PC-9 (cell line): ENCODE data around the gene CCL21. TPM values are rescaled to one million over a fixed set of nuclear protein-coding genes. Genes with fewer than 3 reads are reported as not detected.

Experiments
- BruUV-seq: library from RNA; stranded (reverse); fragments of 400-500 nt; replicated peaks from 2 replicates; lab custom pipeline; 2021; lab: Mats Ljungman, UMichigan
- CTCF ChIA-PET: fragments of 300-600 bp; sonication (Branson Sonifier 250); formaldehyde crosslinking; loops from one replicate; lab custom pipeline; 2022; ENCODE audit warnings: antibody characterized with exemption; lab: Charles Lee
- POLR2A ChIA-PET: fragments of 300-600 bp; sonication (Branson Sonifier 250); formaldehyde crosslinking; loops from one replicate; lab custom pipeline; 2022; ENCODE audit warnings: antibody characterized with exemption; ENCODE audit not compliant: unreplicated experiment; lab: Charles Lee
- DNase-seq, 2 experiments: peaks; one replicate each; pipeline versions ENCODE4 v3.0.0 to v3.0.0-alpha.2; 2015 to 2022; ENCODE audit warnings: mixed read lengths in 1 of 2
- H2AFZ ChIP-seq: fragments of 200-600 bp; sonication (generic); 2 replicates; pipeline ENCODE4 v1.8.1; 2017; ENCODE audit warnings: antibody characterized with exemption
- H3F3A ChIP-seq: fragments of 200-600 bp; sonication (generic); 2 replicates; pipeline ENCODE4 v1.8.1; 2017; ENCODE audit warnings: antibody characterized with exemption, mild to moderate bottlenecking, low read depth; ENCODE audit not compliant: insufficient read depth
- H3K27ac ChIP-seq: fragments of 200-600 bp; sonication (generic); 2 replicates; pipeline ENCODE4 v1.6.1; 2016; ENCODE audit warnings: mixed run types
- H3K27me3 ChIP-seq: fragments of 200-600 bp; sonication (generic); 2 replicates; pipeline ENCODE4 v1.6.1; 2016; ENCODE audit warnings: low read depth, mixed run types; ENCODE audit not compliant: insufficient read depth
- H3K36me3 ChIP-seq: fragments of 200-600 bp; sonication (generic); 2 replicates; pipeline ENCODE4 v1.6.1; 2016; ENCODE audit warnings: low read depth, mixed run types
- H3K4me1 ChIP-seq: fragments of 200-600 bp; sonication (generic); replicated peaks from 2 replicates; pipeline ENCODE4 v1.6.1; 2016; ENCODE audit warnings: mixed run types; ENCODE audit not compliant: insufficient read depth
- H3K4me2 ChIP-seq: fragments of 200-600 bp; sonication (generic); 2 replicates; pipeline ENCODE4 v1.6.1; 2017; ENCODE audit warnings: mixed run types
- H3K4me3 ChIP-seq: fragments of 200-600 bp; sonication (generic); 2 replicates; pipeline ENCODE4 v1.6.1; 2016; ENCODE audit warnings: mixed run types
- H3K79me2 ChIP-seq: fragments of 200-600 bp; sonication (generic); 2 replicates; pipeline ENCODE4 v1.6.1; 2017; ENCODE audit warnings: low read depth, mixed run types
- H3K9me2 ChIP-seq: fragments of 200-600 bp; sonication (generic); 2 replicates; pipeline ENCODE4 v1.8.1; 2017; ENCODE audit warnings: mild to moderate bottlenecking; ENCODE audit not compliant: insufficient read depth
- H3K9me3 ChIP-seq: fragments of 200-600 bp; sonication (generic); 2 replicates; pipeline ENCODE4 v1.8.1; 2016; ENCODE audit warnings: low read depth; ENCODE audit not compliant: insufficient read depth
- H4K20me1 ChIP-seq: fragments of 200-600 bp; sonication (generic); 2 replicates; pipeline ENCODE4 v1.8.1; 2017; ENCODE audit not compliant: insufficient read depth
- EZH2 ChIP-seq: fragments of 200-600 bp; sonication (generic); IDR thresholded peaks from 2 replicates; pipeline ENCODE4 v1.8.0; 2017; ENCODE audit warnings: antibody characterized with exemption, low read depth
- intact Hi-C: fragments of 100-400 bp; cut with micrococcal nuclease; formaldehyde crosslinking; loops from one replicate; pipeline ENCODE4 v1.10.0; 2022; ENCODE audit not compliant: unreplicated experiment
- total RNA-seq: library from RNA; stranded (reverse); gene quantifications from 2 replicates; pipeline ENCODE4 v1.2.3, GENCODE V29; 2021
- TF ChIP-seq, protein P1 (sequence below): fragments of 200-600 bp; sonication (generic); conservative IDR thresholded peaks from 2 replicates; pipeline ENCODE4 v1.6.1; 2017; ENCODE audit warnings: mixed run types, antibody characterized with exemption, mild to moderate bottlenecking, moderate library complexity

The CCL21 gene
- total RNA-seq, 1 experiment from 2014 or later = not detected

DNA sequence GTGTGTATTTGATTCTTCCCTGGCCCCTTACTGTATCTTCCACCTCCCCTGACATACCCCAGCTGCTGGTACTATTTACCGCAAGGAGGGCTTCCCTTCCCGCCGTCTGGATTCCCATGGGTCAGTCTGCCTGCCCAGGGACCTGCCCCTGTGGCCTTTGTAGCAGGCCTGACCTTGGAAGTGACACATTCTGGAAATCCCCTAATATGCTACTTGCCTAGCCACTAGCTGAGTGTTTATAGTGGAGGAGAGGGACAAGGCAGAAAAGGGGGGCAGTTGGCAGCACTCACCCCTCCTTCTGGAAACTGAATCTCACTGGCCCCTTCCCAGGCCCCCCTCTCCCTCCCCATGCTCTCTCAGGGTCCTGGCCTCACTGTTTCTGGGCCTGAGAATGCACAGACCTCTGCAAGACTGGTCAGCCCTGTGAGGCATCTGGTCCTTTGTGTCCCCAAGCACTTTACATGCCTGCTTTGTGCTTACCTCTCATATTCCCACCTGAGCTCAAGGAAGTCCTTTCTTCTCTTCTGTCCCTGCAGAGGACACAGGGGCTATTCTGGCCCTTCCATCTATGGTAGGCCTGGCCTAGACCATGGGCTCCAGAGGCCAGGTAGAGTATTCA is 8.2 kb upstream of the CCL21 start:
- Histone ChIP-seq H3K27ac (no peak overlapping the region), H3F3A (no peaks in the 10 kb centered on the region), H3K4me1 (no peaks in the 10 kb centered on the region), H3K4me2 (no peak overlapping the region), H2AFZ (no peak overlapping the region), H3K9me2 (no peaks in the 10 kb centered on the region), H3K27me3 (no peaks in the 10 kb centered on the region), H4K20me1 (no peaks in the 10 kb centered on the region), H3K9me3 (no peaks in the 10 kb centered on the region), H3K79me2 (no peaks in the 10 kb centered on the region), H3K4me3 (no peak overlapping the region), H3K36me3 (no peaks in the 10 kb centered on the region)
- DNase-seq = no peak
- ChIA-PET POLR2A (interaction anchor here (0.6 kb wide), 1 partner anchor 80 kb away, joined by 4 read pairs; no protein-coding TSS in a partner anchor), CTCF (no interaction called here)
- TF ChIP-seq, protein P1, sequence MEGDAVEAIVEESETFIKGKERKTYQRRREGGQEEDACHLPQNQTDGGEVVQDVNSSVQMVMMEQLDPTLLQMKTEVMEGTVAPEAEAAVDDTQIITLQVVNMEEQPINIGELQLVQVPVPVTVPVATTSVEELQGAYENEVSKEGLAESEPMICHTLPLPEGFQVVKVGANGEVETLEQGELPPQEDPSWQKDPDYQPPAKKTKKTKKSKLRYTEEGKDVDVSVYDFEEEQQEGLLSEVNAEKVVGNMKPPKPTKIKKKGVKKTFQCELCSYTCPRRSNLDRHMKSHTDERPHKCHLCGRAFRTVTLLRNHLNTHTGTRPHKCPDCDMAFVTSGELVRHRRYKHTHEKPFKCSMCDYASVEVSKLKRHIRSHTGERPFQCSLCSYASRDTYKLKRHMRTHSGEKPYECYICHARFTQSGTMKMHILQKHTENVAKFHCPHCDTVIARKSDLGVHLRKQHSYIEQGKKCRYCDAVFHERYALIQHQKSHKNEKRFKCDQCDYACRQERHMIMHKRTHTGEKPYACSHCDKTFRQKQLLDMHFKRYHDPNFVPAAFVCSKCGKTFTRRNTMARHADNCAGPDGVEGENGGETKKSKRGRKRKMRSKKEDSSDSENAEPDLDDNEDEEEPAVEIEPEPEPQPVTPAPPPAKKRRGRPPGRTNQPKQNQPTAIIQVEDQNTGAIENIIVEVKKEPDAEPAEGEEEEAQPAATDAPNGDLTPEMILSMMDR = no peak
- no peak for TF ChIP-seq EZH2
- intact Hi-C loops = no loop called here
- no TSS peak for BruUV-seq

DNA sequence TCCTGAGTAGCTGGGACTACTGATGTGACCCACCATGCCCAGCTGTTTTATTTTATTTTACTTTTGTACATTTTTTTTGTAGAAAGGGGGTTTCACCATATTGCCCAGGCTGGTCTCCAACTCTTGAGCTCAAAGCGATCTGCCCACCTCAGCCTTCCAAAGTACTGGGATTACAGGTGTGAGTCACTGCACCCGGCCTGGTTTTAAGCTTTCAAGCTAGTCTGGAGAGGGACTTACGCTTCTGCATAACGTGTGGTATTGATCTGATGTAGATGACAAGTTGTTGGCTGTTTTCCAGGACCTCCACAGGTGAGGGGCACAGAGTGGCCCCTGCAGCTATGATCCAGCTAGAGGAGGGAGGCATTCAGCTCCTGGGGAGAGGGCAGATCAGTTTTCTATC is 6.8 kb upstream of the CCL21 start:
- DNase-seq = no peak
- Histone ChIP-seq H3K27ac (no peak overlapping the region), H3K27me3 (no peaks in the 10 kb centered on the region), H3K9me3 (no peaks in the 10 kb centered on the region), H3K36me3 (no peaks in the 10 kb centered on the region), H2AFZ (no peak overlapping the region), H3K4me3 (no peak overlapping the region), H3K4me1 (no peaks in the 10 kb centered on the region), H3K9me2 (no peaks in the 10 kb centered on the region), H3F3A (no peaks in the 10 kb centered on the region), H3K4me2 (no peak overlapping the region), H4K20me1 (no peaks in the 10 kb centered on the region), H3K79me2 (no peaks in the 10 kb centered on the region)
- BruUV-seq = no TSS peak
- ChIA-PET CTCF (interaction anchor here (0.7 kb wide), 1 partner anchor 25 kb away, joined by 8 read pairs; no protein-coding TSS in a partner anchor), POLR2A (no interaction called here)
- TF ChIP-seq, protein P1 = no peak
- TF ChIP-seq EZH2 = no peak
- intact Hi-C loops = no loop called here

DNA sequence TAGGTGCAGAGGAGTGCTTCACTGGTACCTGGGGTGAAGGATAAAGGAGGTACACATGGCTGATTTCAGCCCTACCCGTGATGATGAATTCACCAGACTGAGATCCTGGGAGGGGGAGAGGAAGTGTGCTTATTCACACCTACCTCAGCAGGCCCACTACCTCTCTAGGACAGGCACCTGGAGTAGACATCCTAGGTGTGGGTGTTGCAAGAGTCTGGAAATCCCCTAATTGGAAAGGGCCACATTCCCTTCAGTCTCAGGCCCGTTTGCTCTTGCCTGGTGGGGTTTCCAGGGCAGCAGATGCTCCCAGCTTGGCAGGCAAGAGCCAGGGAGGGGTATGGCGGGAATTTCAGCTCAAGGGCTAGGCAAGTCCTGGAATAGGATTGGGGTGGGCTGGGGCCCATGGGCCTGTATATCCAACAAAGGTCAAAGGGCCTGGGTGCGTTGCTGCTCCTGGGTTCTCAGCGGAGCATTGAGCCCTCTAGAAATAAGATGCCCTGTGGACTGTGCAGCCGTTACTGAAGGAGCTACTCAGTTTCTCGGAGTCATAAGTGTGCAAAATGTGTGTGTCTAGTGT is 5.8 kb upstream of the CCL21 start:
- Histone ChIP-seq H3K4me1 (no peaks in the 10 kb centered on the region), H3K79me2 (no peaks in the 10 kb centered on the region), H3F3A (no peaks in the 10 kb centered on the region), H4K20me1 (no peaks in the 10 kb centered on the region), H3K36me3 (no peaks in the 10 kb centered on the region), H3K9me3 (no peaks in the 10 kb centered on the region), H2AFZ (no peak overlapping the region), H3K27me3 (no peaks in the 10 kb centered on the region), H3K27ac (no peak overlapping the region), H3K4me2 (no peak overlapping the region), H3K4me3 (no peak overlapping the region), H3K9me2 (no peaks in the 10 kb centered on the region)
- CTCF ChIA-PET = no interaction called here
- no TSS peak for BruUV-seq
- intact Hi-C loops = no loop called here
- TF ChIP-seq EZH2 = no peak
- TF ChIP-seq, protein P1 = no peak
- POLR2A ChIA-PET = no interaction called here
- no peak for DNase-seq
